ENCODE data around the gene CAMK2N1.

- TF ChIP-seq GATA2 (IDR thresholded peaks at IDR 0.05; ENCODE audit: low read depth, low read length) (no peak), GATA3 (IDR thresholded peaks at IDR 0.05; ENCODE audit: low read depth, low read length) (no peak)
Observed at GRCh38 chr1:20472121-20472520, 13.9 kb downstream of the CAMK2N1 start.
